SU-DHL-6 (cell line): ENCODE data around the gene IGSF11.

Experiments used
- CTCF ChIP-seq: fragments of 200-600 bp; sonication (generic); IDR thresholded peaks from one replicate; pipeline ENCODE4 v1.5.1; 2017; ENCODE audit warnings: antibody characterized with exemption, mild to moderate bottlenecking, low read length, moderate library complexity; ENCODE audit not compliant: insufficient read depth, poor library complexity, severe bottlenecking
- EZH2phosphoT487 ChIP-seq: fragments of 200-600 bp; sonication (generic), shearing (Covaris generic); conservative IDR thresholded peaks from 2 replicates; pipeline ENCODE4 v1.6.1; 2018; ENCODE audit warnings: mild to moderate bottlenecking, antibody characterized with exemption, low read length, moderate library complexity, mixed read lengths

DNA sequence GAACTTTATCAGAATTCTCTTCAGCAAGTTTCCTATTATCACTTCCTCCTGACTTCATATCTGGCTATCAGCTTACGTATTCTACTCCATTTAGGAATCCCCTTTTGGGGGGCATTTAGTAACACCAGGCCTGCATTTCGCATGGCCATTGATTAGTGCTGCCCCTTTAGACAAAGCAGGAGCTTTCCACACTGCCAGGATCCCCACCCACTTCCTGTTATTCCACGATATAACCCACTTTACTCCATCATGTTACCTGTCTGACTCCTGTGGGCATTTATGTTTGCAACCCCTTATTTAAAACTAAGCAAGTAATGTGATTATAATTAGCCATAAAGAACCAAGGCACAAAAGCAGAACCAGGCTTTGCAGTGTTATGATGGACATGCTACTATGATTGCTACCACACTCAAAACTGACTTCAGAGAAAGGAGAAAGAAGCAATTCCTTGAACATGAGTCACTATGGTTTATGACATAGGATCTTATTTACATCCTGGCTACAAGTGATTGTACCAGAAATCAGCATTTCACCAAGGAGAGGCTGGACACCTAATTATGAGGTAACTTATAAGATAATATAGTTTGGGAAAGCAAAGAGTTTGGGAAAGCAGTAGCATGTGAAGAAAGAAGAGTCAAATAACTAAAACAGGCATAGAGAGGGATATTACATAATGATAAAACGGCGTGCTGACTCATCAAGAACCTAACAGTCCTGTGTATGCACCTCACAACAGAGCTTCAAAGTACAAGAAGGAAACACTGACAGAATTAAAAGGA is 96.3 kb downstream of the IGSF11 start:
- TF ChIP-seq CTCF (no peak), EZH2phosphoT487 (no peak)
